ENCODE data around the gene ACSS2.

ACSS2 gene

DNA sequence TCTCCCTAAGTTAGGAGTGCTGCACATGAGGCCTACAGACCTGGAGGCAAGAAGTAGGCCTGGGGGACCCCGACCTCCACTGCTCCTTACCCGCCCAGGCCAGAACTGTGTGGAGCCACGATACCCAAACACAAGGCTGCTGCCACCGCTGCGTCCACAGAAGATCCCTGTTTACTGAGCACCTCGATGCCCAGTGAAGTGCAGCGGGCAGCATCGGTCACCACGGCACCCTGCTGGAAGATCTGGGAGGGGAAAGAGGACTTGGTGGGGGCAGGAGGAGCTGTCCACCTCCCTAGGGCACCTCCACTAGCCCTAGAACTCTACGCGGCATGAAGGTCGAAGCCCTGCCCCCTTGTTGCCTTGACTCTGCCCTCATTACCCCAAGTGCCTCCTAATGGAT lies 13.7 kb upstream of the ACSS2 start:
- DNase-seq (ENCODE audit: low read depth) = no peak
- H3K4me3 ChIP-seq (ENCODE audit: low read length) = no peak overlapping the region
- TF ChIP-seq CTCF (IDR thresholded peaks at IDR 0.05; ENCODE audit: insufficient read depth, low read depth, low read length, missing control alignments) = no peak

DNA sequence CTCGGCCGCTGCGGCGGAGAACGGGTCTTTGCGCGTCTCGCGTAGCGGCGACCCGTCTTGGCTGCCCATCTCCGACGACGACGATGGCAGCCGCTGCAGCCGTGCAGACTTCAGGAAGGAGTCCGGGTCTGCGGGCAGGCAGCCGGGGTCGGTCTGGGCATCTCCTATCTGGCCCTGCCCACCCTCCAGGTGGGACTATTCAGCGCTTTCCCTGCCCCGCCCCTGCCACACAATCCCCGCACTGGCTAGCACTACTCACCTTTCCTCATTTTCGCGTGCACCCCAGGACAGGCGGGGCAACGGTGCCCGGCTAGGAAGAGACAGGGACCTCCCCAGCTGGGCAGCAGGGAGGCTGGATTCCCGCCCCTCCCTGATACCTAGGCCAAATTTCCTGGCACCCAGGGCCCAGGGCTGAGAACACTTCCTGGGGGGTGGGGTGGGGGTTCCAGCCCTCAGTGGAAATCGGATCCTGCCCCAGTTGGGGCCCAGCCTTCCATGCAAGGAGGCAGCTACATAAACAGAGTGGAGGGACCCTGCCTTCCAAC lies 12.9 kb upstream of the ACSS2 start:
- TF ChIP-seq CTCF (IDR thresholded peaks at IDR 0.05; ENCODE audit: insufficient read depth, low read depth, low read length, missing control alignments) = no peak
- H3K4me3 ChIP-seq (ENCODE audit: low read length) = no peak overlapping the region
- no peak for DNase-seq (ENCODE audit: low read depth)

DNA sequence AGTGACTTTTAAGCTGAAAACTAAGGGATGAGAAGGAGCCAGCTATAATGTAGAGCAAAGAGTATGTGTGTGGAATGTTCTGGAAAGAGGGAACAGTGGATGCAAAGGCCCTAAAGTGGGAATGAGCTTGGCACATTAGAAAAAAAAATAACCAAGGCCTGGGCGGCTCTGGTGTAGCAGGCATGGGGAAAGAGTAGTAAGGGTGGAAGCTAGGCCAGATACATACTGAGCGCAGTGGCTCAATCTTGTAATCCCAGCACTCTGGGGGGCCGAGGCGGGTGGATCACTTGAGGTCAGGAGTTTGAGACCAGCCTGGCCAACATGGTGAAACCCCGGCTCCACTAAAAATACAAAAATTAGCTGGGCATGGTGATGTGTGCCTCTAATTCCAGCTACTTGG lies 12.2 kb upstream of the ACSS2 start:
- no peak for DNase-seq (ENCODE audit: low read depth)
- H3K4me3 ChIP-seq (ENCODE audit: low read length) = no peak overlapping the region
- no peak for TF ChIP-seq CTCF (IDR thresholded peaks at IDR 0.05; ENCODE audit: insufficient read depth, low read depth, low read length, missing control alignments)

DNA sequence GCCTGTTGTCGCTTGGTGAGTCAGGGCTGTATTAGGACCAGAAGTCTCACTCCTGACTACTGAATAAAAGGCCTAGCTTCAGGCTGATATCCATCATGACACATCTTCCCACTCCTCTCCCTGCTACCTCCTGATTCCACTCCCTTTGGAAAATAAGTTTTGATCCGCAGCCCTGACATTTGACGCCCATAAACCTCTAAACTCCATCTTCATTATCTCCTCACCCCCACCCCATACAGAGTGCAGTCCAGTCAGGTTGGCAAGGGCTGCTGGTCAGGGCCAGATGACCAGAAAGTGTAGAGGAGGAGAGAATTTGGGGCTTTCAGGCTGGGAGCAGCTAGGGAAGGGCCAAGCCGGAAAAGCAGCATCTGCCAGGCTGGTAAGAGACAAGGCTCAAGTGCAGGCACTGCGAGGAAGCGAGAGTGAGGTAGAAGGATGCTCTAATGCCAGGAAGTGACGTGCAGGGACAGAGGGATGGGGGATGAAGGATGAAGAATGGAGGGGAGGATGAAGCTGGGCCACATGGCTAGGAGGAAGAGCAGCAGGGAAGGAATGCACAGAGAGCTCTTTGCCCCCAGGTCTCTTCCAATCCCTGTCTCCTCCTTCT lies 5.0 kb upstream of the ACSS2 start:
- peak; percentile 32 for DNase-seq (ENCODE audit: low read depth)
- no peak for TF ChIP-seq CTCF (IDR thresholded peaks at IDR 0.05; ENCODE audit: insufficient read depth, low read depth, low read length, missing control alignments)
- no peak overlapping the region for H3K4me3 ChIP-seq (ENCODE audit: low read length)

DNA sequence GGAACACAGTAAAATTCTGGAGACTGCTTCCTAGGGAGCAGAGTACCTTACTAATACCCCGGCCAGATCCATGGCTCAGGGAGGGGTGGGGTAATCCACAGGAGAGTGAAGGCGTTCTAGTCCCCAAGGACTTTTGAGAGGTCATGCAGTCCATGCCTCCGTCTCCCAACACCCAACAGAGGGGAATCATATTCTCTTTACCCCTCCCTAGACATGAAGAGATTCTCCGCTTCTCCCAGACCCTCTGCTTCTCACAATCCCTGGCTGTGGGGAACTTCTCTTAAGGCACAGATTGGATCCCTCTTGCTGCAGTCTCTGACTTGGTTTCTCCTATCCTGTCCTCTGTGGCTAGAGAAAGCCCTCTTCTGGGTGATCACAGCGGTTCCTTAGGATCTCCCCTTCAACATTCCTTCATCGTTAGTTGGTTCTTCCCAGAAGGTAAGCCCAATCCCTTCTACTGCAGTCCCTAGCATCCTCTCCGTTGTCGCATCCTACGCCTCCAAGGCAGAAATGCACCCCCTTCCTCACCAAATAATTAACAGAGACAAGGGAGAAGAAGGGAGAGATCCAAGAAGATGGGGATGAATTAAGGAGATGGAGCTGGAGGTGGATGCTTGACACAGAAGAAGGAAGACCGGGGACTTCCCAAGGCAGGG lies 4.3 kb upstream of the ACSS2 start:
- H3K4me3 ChIP-seq (ENCODE audit: low read length) = peak overlapping the region; percentile 50
- no peak for DNase-seq (ENCODE audit: low read depth)
- TF ChIP-seq CTCF (IDR thresholded peaks at IDR 0.05; ENCODE audit: insufficient read depth, low read depth, low read length, missing control alignments) = no peak

GRCh38 chr20:34872622-34873224 lies 3.7 kb upstream of the ACSS2 start, which contains the start of gene GGT7:
TSS of gene GGT7 (minus strand) at chr20:34872856. CDS start at chr20:34872815, 41 bp downstream.
- TF ChIP-seq CTCF (IDR thresholded peaks at IDR 0.05; ENCODE audit: insufficient read depth, low read depth, low read length, missing control alignments) = peak; percentile 43
- peak; percentile 74 for DNase-seq (ENCODE audit: low read depth)
- peak within 1 kb of the TSS; percentile 50 for H3K4me3 ChIP-seq (ENCODE audit: low read length)

All from epithelial cell of esophagus (primary cell).